ENCODE data around the gene GAB2. TPM values are rescaled to one million over a fixed set of nuclear protein-coding genes. Genes with fewer than 3 reads are reported as not detected.
"Not testable (repeated sequence)": the region's sequence is repeated elsewhere in the genome, so short reads cannot be mapped to it uniquely, and the experiment has no call there.

The GAB2 gene
- total and polyA plus RNA-seq, 2 donors (not counting 1 experiment from before 2014, with no cell fraction given), result 5.8 to 85.9 TPM

GRCh38 chr11:78276311-78276710, 141.3 kb downstream of the GAB2 start:
- H3K27me3 Mint-ChIP-seq, result no peaks in the 10 kb centered on the region
- Histone ChIP-seq H3K27me3 (replicated peaks in 1 of 4; ENCODE audit: control extremely low read depth in 1 of 4, control insufficient read depth in 3 of 4, insufficient read depth in 4 of 4, low read length in 3 of 4) (no peaks in the 10 kb centered on the region), H3K4me2 (replicated peaks; ENCODE audit: low read depth, low read length, poor library complexity, severe bottlenecking) (no peak overlapping the region), H3K4me1 (ENCODE audit: control insufficient read depth in 2 of 2, insufficient read depth in 2 of 2, low read length in 2 of 2) (no peaks in the 10 kb centered on the region), H3K36me3 (replicated peaks in 1 of 2; ENCODE audit: control extremely low read depth in 1 of 2, control insufficient read depth in 1 of 2, extremely low read depth in 1 of 2, insufficient read depth in 2 of 2, low read length in 1 of 2) (peaks cover 8 to 9% of the 10 kb centered on the region in 2 experiments), H3K9me3 (ENCODE audit: control extremely low read depth in 1 of 3, control insufficient read depth in 2 of 3, insufficient read depth in 1 of 3, low read length in 2 of 3) (peaks cover 0 to 11% (median 10%) of the 10 kb centered on the region in 3 donors), H3K27ac (ENCODE audit: low read length in 2 of 2) (no peak overlapping the region), H3K9ac (ENCODE audit: low read length) (no peak overlapping the region), H2AFZ (ENCODE audit: insufficient read depth, low read depth, low read length, poor library complexity, severe bottlenecking) (no peak overlapping the region), H3K4me3 (ENCODE audit: control extremely low read depth in 1 of 5, extremely low read depth in 1 of 5, insufficient read depth in 1 of 5, low read depth in 2 of 5, low read length in 4 of 5) (no peak overlapping the region), H3K79me2 (ENCODE audit: control insufficient read depth, insufficient read depth, low read length) (no peaks in the 10 kb centered on the region), H4K20me1 (ENCODE audit: control insufficient read depth, insufficient read depth, low read length, poor library complexity, severe bottlenecking) (no peaks in the 10 kb centered on the region)
- no peak overlapping the region for H3K4me3 Mint-ChIP-seq
- H3K9me3 Mint-ChIP-seq (ENCODE audit: insufficient read depth), result peaks cover 7% of the 10 kb centered on the region
- H3K4me1 Mint-ChIP-seq, result no peaks in the 10 kb centered on the region
- 100% methylated on average over 1 of the region's 3 CpGs for WGBS (ENCODE audit: insufficient coverage)
- intact Hi-C loops (cut with micrococcal nuclease), result no loop called here
- TF ChIP-seq CTCF (IDR thresholded peaks at IDR 0.05) (no peak), EZH2 (IDR thresholded peaks at IDR 0.05; ENCODE audit: borderline replicate concordance, insufficient read depth, low read depth, low read length, poor library complexity, severe bottlenecking) (no peak)
- DNase-seq (no peak), ATAC-seq (ENCODE audit: low read depth) (no peak)
- H3K27ac Mint-ChIP-seq, result no peak overlapping the region
- ChIA-PET CTCF (interaction anchor here (0.6 kb wide), 1 partner anchor 153 kb away, joined by 3 read pairs; no protein-coding TSS in a partner anchor), POLR2A (no interaction called here)

- no peaks in the 10 kb centered on the region for H3K27me3 ChIP-seq (replicated peaks in 1 of 4; ENCODE audit: control extremely low read depth in 1 of 4, control insufficient read depth in 3 of 4, insufficient read depth in 4 of 4, low read length in 3 of 4)
- no peak overlapping the region for H3K27ac Mint-ChIP-seq
- H3K9me3 ChIP-seq (ENCODE audit: control extremely low read depth in 1 of 3, control insufficient read depth in 2 of 3, insufficient read depth in 1 of 3, low read length in 2 of 3), result peaks cover 0 to 11% (median 10%) of the 10 kb centered on the region in 3 donors
- H3K4me3 ChIP-seq (ENCODE audit: control extremely low read depth in 1 of 5, extremely low read depth in 1 of 5, insufficient read depth in 1 of 5, low read depth in 2 of 5, low read length in 4 of 5), result no peak overlapping the region
- H3K4me1 Mint-ChIP-seq, result no peaks in the 10 kb centered on the region
- TF ChIP-seq CTCF (IDR thresholded peaks at IDR 0.05), result no peak
- TF ChIP-seq EZH2 (IDR thresholded peaks at IDR 0.05; ENCODE audit: borderline replicate concordance, insufficient read depth, low read depth, low read length, poor library complexity, severe bottlenecking), result no peak
- no peak overlapping the region for H2AFZ ChIP-seq (ENCODE audit: insufficient read depth, low read depth, low read length, poor library complexity, severe bottlenecking)
- DNase-seq (no peak), ATAC-seq (ENCODE audit: low read depth) (no peak)
- ChIA-PET POLR2A (no interaction called here), CTCF (no interaction called here)
- H3K4me1 ChIP-seq (ENCODE audit: control insufficient read depth in 2 of 2, insufficient read depth in 2 of 2, low read length in 2 of 2), result no peaks in the 10 kb centered on the region
- intact Hi-C loops (cut with micrococcal nuclease), result no loop called here
- H3K4me3 Mint-ChIP-seq, result no peak overlapping the region
- no peaks in the 10 kb centered on the region for H3K27me3 Mint-ChIP-seq
- H3K27ac ChIP-seq (ENCODE audit: low read length in 2 of 2), result no peak overlapping the region
- no CpG with 5 or more reads among the region's 3 CpGs for WGBS (ENCODE audit: insufficient coverage)
- H4K20me1 ChIP-seq (ENCODE audit: control insufficient read depth, insufficient read depth, low read length, poor library complexity, severe bottlenecking), result no peaks in the 10 kb centered on the region
- no peak overlapping the region for H3K4me2 ChIP-seq (replicated peaks; ENCODE audit: low read depth, low read length, poor library complexity, severe bottlenecking)
- H3K36me3 ChIP-seq (replicated peaks in 1 of 2; ENCODE audit: control extremely low read depth in 1 of 2, control insufficient read depth in 1 of 2, extremely low read depth in 1 of 2, insufficient read depth in 2 of 2, low read length in 1 of 2), result peaks cover 3 to 6% of the 10 kb centered on the region in 2 experiments
- peaks cover 7% of the 10 kb centered on the region for H3K9me3 Mint-ChIP-seq (ENCODE audit: insufficient read depth)
- H3K9ac ChIP-seq (ENCODE audit: low read length), result no peak overlapping the region
- H3K79me2 ChIP-seq (ENCODE audit: control insufficient read depth, insufficient read depth, low read length), result no peaks in the 10 kb centered on the region
These were observed 142.9 kb downstream of the GAB2 start for GRCh38 chr11:78274739-78275138.

- POLR2A ChIA-PET, result not testable (repeated sequence)
These were observed 144.9 kb downstream of the GAB2 start for GRCh38 chr11:78272625-78273269.

More at GRCh38 chr11:78272625-78273269, 144.9 kb downstream of the GAB2 start:
- H3K27me3 Mint-ChIP-seq; intact Hi-C loops (cut with micrococcal nuclease); DNase-seq; H3K9me3 Mint-ChIP-seq (ENCODE audit: insufficient read depth); H3K27me3 ChIP-seq (replicated peaks in 1 of 4; ENCODE audit: control extremely low read depth in 1 of 4, control insufficient read depth in 3 of 4, insufficient read depth in 4 of 4, low read length in 3 of 4); H3K4me3 ChIP-seq (ENCODE audit: control extremely low read depth in 1 of 5, extremely low read depth in 1 of 5, insufficient read depth in 1 of 5, low read depth in 2 of 5, low read length in 4 of 5); H3K79me2 ChIP-seq (ENCODE audit: control insufficient read depth, insufficient read depth, low read length); CTCF ChIA-PET; H3K4me3 Mint-ChIP-seq; H3K4me1 Mint-ChIP-seq; H3K27ac Mint-ChIP-seq; H4K20me1 ChIP-seq (ENCODE audit: control insufficient read depth, insufficient read depth, low read length, poor library complexity, severe bottlenecking); H2AFZ ChIP-seq (ENCODE audit: insufficient read depth, low read depth, low read length, poor library complexity, severe bottlenecking); H3K36me3 ChIP-seq (replicated peaks in 1 of 2; ENCODE audit: control extremely low read depth in 1 of 2, control insufficient read depth in 1 of 2, extremely low read depth in 1 of 2, insufficient read depth in 2 of 2, low read length in 1 of 2); H3K27ac ChIP-seq (ENCODE audit: low read length in 2 of 2); H3K9ac ChIP-seq (ENCODE audit: low read length); H3K4me2 ChIP-seq (replicated peaks; ENCODE audit: low read depth, low read length, poor library complexity, severe bottlenecking); ATAC-seq (ENCODE audit: low read depth); H3K4me1 ChIP-seq (ENCODE audit: control insufficient read depth in 2 of 2, insufficient read depth in 2 of 2, low read length in 2 of 2): not testable (repeated sequence)
- 91% methylated on average over 6 of the region's 6 CpGs for WGBS (ENCODE audit: insufficient coverage)
- H3K9me3 ChIP-seq (ENCODE audit: control extremely low read depth in 1 of 3, control insufficient read depth in 2 of 3, insufficient read depth in 1 of 3, low read length in 2 of 3), result peaks cover 0 to 11% (median 10%) of the 10 kb centered on the region in 3 donors
